Thyroid gland (tissue), 4 donors: ENCODE results near the gene KDM5B. TPM values are rescaled to one million over a fixed set of nuclear protein-coding genes. Genes with fewer than 3 reads are reported as not detected.

Experiments used
- DNase-seq, 2 donors: peaks; one replicate each; pipeline ENCODE4 v3.0.0-alpha.2; 2019
- H3K27ac ChIP-seq, 3 donors: fragments of 200-600 bp; sonication (generic); 1 replicate in 2 of 3; 2 replicates in 1 of 3; pipeline ENCODE4 v1.5.1; 2016 to 2019; ENCODE audit warnings: mild to moderate bottlenecking in 1 of 3, moderate library complexity in 1 of 3
- H3K27me3 ChIP-seq: fragments of 200-600 bp; sonication (generic); one replicate; pipeline ENCODE4 v1.5.1; 2019
- H3K36me3 ChIP-seq, 2 donors: fragments of 200-600 bp; sonication (generic); one replicate each; pipeline ENCODE4 v1.5.1; 2016 to 2019
- H3K4me1 ChIP-seq, 2 donors: fragments of 200-600 bp; sonication (generic); one replicate each; pipeline ENCODE4 v1.5.1; 2017 to 2019
- H3K4me3 ChIP-seq, 3 donors: fragments of 200-600 bp; sonication (generic); replicated peaks in 1 of 3; 1 replicate in 2 of 3; 2 replicates in 1 of 3; pipeline ENCODE4 v1.5.1; 2016; ENCODE audit warnings: mild to moderate bottlenecking in 1 of 3
- H3K9me3 ChIP-seq: fragments of 200-600 bp; sonication (generic); one replicate; pipeline ENCODE4 v1.5.1; 2017
- POLR2A ChIP-seq, 2 donors: fragments of 450-650 bp; IDR thresholded peaks; one replicate each; pipeline ENCODE4 v1.6.1; 2017; ENCODE audit warnings: antibody characterized with exemption in 2 of 2, mild to moderate bottlenecking in 2 of 2, moderate library complexity in 1 of 2
- WGBS, 2 donors: methylation state at CpG; one replicate each; pipeline ENCODE4 v1.1.5; 2017; 5-methylcytosine and 5-hydroxymethylcytosine counted together
- intact Hi-C: fragments of 100-400 bp; cut with DNase I; formaldehyde crosslinking; loops from one replicate; pipeline ENCODE4 v1.15.1; 2023
- total RNA-seq, 4 donors: library from RNA; depleted of rRNA; stranded (reverse); fragments of >200 nt; gene quantifications; one replicate each; pipeline ENCODE4 v1.2.3, GENCODE V29; 2016
- TF ChIP-seq, protein P1 (sequence below), 6 experiments: fragments of 200-600 bp in 3 of 6; fragments of 450-650 bp in 3 of 6; sonication (generic) in 3 of 6; IDR thresholded peaks; one replicate each; pipeline ENCODE4 v1.5.1; 2016 to 2019; ENCODE audit warnings: antibody characterized with exemption in 6 of 6, mild to moderate bottlenecking in 2 of 6, inconsistent platforms in 1 of 6, moderate library complexity in 1 of 6

The KDM5B gene
- total RNA-seq, 4 donors from 2014 or later = 53.1 to 78.5 (median 61.2) TPM

DNA sequence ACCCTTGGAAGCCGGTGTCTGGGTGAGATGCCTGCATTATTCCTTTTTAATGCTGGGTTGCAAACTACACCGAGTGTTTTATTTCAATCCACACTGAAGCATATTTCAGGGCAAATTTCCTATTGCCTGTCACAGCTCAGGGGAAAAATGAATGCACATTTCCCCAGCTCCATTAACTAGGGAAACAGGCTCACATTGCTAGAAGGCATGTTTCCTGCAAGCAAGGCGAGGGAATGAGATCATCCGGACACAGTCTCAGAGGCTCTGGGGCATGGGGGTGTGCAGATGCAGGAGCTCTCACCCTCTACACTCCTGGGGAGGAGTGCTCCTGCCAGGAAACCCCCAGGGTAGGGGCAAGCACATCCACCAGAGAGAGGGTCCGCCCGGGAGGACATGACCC, 122.6 kb downstream of the KDM5B start:
- Histone ChIP-seq H3K27me3 (no peaks in the 10 kb centered on the region), H3K4me1 (no peaks in the 10 kb centered on the region), H3K27ac (no peak overlapping the region), H3K4me3 (no peak overlapping the region), H3K36me3 (no peaks in the 10 kb centered on the region), H3K9me3 (no peaks in the 10 kb centered on the region)
- DNase-seq = no peak
- intact Hi-C loops = no loop called here
- WGBS, 2 donors = 62 to 71% methylated on average over 6 of the region's 6 CpGs
- TF ChIP-seq, protein P1, sequence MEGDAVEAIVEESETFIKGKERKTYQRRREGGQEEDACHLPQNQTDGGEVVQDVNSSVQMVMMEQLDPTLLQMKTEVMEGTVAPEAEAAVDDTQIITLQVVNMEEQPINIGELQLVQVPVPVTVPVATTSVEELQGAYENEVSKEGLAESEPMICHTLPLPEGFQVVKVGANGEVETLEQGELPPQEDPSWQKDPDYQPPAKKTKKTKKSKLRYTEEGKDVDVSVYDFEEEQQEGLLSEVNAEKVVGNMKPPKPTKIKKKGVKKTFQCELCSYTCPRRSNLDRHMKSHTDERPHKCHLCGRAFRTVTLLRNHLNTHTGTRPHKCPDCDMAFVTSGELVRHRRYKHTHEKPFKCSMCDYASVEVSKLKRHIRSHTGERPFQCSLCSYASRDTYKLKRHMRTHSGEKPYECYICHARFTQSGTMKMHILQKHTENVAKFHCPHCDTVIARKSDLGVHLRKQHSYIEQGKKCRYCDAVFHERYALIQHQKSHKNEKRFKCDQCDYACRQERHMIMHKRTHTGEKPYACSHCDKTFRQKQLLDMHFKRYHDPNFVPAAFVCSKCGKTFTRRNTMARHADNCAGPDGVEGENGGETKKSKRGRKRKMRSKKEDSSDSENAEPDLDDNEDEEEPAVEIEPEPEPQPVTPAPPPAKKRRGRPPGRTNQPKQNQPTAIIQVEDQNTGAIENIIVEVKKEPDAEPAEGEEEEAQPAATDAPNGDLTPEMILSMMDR (IDR thresholded peaks at IDR 0.05) = no peak
- no peak for TF ChIP-seq POLR2A (IDR thresholded peaks at IDR 0.05)

DNA sequence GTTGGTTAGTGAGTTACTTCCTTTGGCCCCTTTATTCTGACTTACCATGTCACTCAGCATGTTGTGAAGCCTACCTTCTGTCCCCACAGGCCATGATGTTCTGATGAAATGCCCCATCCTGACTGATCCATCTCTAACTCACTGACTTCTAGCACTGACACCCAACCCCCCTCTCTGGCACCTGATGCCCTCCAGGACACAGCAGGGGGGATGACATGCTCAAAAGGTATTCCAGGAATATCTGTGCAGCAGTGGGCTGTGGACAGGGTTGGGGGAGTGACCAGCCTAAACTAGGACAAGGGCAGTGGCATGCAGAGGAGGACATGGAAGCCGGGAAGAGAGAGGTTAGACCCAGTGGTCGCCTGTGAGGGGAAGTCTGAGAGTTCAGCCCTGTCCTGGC, 123.5 kb downstream of the KDM5B start:
- TF ChIP-seq POLR2A (IDR thresholded peaks at IDR 0.05) = no peak
- TF ChIP-seq, protein P1 (IDR thresholded peaks at IDR 0.05) = no peak
- 6 to 17% methylated on average over 2 of the region's 2 CpGs for WGBS, 2 donors
- Histone ChIP-seq H3K4me3 (no peak overlapping the region), H3K9me3 (no peaks in the 10 kb centered on the region), H3K4me1 (no peaks in the 10 kb centered on the region), H3K27ac (no peak overlapping the region), H3K36me3 (no peaks in the 10 kb centered on the region), H3K27me3 (no peaks in the 10 kb centered on the region)
- intact Hi-C loops = no loop called here
- DNase-seq = peak; percentile 26 to 39

DNA sequence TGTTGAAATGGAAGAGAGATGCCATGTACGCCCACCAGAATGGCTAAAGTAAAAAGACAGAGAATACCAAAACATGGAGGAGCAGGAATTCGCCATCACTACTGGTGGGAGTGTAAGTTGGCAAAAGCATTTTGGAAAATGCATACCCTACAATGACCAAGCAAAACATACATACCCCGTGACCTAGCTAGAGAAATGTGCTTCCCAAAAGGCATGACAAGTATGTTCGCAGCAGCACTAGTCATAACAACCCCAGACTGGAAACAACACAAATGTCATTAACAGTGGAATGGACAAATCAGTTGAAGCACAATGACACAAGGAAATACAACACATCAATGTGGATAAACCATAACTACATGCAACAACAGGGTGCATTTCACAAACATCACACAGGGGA, 125.2 kb downstream of the KDM5B start:
- no peaks in the 10 kb centered on the region for H3K9me3 ChIP-seq
- no peak for DNase-seq
- no peaks in the 10 kb centered on the region for H3K36me3 ChIP-seq
- 83 to 85% methylated on average over 4 of the region's 4 CpGs for WGBS, 2 donors
- H3K27ac ChIP-seq = no peak overlapping the region
- H3K27me3 ChIP-seq = no peaks in the 10 kb centered on the region
- H3K4me3 ChIP-seq = no peak overlapping the region
- intact Hi-C loops = no loop called here
- TF ChIP-seq, protein P1 (IDR thresholded peaks at IDR 0.05) = no peak
- TF ChIP-seq POLR2A (IDR thresholded peaks at IDR 0.05) = no peak
- H3K4me1 ChIP-seq = no peaks in the 10 kb centered on the region

DNA sequence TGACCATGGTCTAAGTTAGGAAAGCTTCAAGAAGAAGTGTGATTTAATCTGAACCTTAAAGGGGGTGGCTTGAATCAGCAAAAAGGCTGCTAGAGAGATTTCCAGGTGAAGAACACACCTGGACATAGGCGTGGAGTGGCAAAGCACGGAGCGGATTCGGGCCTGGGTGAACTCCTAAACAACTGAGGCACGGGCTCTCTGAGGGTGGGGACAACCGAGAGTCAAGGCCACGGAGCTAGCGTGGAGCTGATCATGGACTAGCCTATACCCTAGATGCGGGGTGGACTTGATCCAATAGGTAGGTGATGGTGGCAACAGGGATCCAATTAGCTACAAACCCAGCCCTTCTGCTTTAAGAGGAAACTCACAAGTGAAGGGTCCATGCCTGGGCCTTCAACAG, 125.7 kb downstream of the KDM5B start:
- H3K36me3 ChIP-seq = no peaks in the 10 kb centered on the region
- no peaks in the 10 kb centered on the region for H3K27me3 ChIP-seq
- TF ChIP-seq, protein P1 (IDR thresholded peaks at IDR 0.05) = no peak
- no peak for TF ChIP-seq POLR2A (IDR thresholded peaks at IDR 0.05)
- no peak for DNase-seq
- WGBS, 2 donors = 91 to 96% methylated on average over 9 of the region's 9 CpGs
- no peaks in the 10 kb centered on the region for H3K4me1 ChIP-seq
- no peak overlapping the region for H3K4me3 ChIP-seq
- intact Hi-C loops = no loop called here
- H3K27ac ChIP-seq = no peak overlapping the region
- no peaks in the 10 kb centered on the region for H3K9me3 ChIP-seq

DNA sequence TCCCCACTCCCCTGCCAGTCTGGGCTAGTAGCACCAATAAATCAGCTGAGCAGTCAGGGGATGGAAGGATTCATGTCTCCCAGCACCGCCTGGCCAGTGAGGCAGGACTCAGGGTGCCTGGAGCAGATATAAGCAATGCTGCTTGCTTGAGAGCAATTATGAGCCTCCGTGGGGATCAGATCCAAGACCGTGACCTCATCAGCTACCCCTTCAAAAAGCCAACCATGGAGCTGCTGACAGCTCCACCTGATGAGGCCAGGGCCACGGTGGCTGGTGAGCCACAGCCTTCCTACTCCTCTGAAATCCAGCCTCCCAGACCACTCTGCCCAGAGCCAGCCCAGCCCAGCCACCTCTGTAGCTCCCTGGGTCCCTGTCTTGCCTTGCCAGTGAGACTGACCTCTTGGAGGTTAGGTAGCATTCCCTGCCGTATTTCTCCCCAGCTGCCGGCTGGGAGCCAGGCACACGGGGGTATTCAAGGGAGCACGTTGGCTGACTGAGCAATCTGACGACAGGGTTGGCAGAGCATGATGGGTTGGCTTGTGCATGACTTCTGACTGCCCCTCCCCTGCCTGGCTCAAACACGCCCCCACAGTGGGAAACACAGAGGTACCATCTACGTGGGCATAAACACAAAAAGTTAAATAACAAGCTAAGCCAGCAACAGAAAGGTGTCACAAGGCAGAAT, 126.3 kb downstream of the KDM5B start:
- no peak for TF ChIP-seq POLR2A (IDR thresholded peaks at IDR 0.05)
- TF ChIP-seq, protein P1 (IDR thresholded peaks at IDR 0.05) = no peak
- Histone ChIP-seq H3K9me3 (no peaks in the 10 kb centered on the region), H3K36me3 (no peaks in the 10 kb centered on the region), H3K4me1 (no peaks in the 10 kb centered on the region), H3K27ac (no peak overlapping the region), H3K4me3 (no peak overlapping the region), H3K27me3 (no peaks in the 10 kb centered on the region)
- intact Hi-C loops = no loop called here
- WGBS, 2 donors = 57 to 67% methylated on average over 9 to 10 of the region's 11 CpGs
- DNase-seq = no peak
